Omental fat pad (tissue), 4 donors: ENCODE data around the gene GUK1. TPM values are rescaled to one million over a fixed set of nuclear protein-coding genes. Genes with fewer than 3 reads are reported as not detected.
"Not testable (repeated sequence)": the region's sequence is repeated elsewhere in the genome, so short reads cannot be mapped to it uniquely, and the experiment has no call there.

ENCODE experiments used
- ATAC-seq: fragments of 150-250 bp; one replicate; pipeline ENCODE4 v1.9.1; 2016; ENCODE audit warnings: mild to moderate bottlenecking, moderate library complexity; ENCODE audit not compliant: low FRiP score
- DNase-seq: peaks from one replicate; pipeline ENCODE4 v3.0.0-alpha.2; 2019; ENCODE audit warnings: low spot score
- total RNA-seq, 4 donors: library from RNA; depleted of rRNA; stranded (reverse); fragments of >200 nt; gene quantifications; one replicate each; pipeline ENCODE4 v1.1.0, GENCODE V29; 2016
- TF ChIP-seq, protein P1 (sequence below), 3 donors: fragments of 450-650 bp; IDR thresholded peaks; one replicate each; pipeline ENCODE4 v1.5.1; 2016 to 2017; ENCODE audit warnings: antibody characterized with exemption in 3 of 3, mild to moderate bottlenecking in 3 of 3, moderate library complexity in 2 of 3

GUK1 gene
- total RNA-seq, 4 donors from 2014 or later = 285 to 404 (median 308) TPM

DNA sequence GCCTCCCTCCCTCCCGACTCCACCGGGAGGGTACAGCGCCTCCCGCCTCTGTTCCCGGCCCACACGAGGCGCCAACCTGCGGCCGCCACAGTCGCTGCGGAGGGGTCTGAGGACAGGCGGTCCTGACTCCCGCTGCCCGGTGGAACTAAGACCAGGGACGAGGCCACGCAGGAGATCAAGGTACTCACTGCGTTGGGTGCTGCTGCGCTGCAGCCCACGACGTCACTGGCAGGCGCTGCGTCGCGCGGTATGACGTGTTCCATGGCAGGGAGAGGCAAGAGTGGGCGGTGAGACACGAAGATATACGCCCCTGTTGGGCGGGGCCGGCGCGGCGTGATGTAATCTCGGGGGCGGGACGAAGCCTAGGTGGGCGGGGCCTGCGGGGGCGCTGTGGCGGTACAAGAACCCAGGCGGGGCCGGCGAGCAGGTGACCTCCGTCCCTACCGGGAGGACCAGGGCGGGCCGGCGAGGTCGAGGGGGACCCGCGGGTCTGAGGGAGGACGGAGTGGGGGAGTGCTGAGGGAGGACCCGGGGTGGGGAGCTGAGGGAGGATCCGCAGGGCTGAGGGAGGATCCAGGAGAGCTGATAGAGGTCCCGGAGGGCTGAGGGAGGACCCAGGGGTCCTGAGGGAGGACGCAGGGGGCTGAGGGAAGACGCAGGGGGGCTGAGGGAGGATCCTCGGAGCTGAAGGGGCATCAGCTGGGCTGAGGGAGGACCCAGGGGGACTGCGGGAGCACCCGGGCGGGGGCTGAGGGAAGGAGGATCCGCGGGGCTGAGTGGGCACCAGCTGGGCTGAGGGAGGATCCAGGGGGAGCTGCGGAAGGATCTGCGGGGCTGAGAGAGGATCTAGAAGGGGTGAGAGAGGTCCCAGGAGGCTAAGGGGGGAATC is 30.8 kb upstream of the GUK1 start, which contains the start of gene MRPL55:
Gene MRPL55 (minus strand): TSS at position 227 of the 889 bp plus-strand sequence. CDS start 1,039 bp downstream, outside the sequence.
- DNase-seq (peak; percentile 99), ATAC-seq (peak; percentile 93)
- TF ChIP-seq, protein P1, sequence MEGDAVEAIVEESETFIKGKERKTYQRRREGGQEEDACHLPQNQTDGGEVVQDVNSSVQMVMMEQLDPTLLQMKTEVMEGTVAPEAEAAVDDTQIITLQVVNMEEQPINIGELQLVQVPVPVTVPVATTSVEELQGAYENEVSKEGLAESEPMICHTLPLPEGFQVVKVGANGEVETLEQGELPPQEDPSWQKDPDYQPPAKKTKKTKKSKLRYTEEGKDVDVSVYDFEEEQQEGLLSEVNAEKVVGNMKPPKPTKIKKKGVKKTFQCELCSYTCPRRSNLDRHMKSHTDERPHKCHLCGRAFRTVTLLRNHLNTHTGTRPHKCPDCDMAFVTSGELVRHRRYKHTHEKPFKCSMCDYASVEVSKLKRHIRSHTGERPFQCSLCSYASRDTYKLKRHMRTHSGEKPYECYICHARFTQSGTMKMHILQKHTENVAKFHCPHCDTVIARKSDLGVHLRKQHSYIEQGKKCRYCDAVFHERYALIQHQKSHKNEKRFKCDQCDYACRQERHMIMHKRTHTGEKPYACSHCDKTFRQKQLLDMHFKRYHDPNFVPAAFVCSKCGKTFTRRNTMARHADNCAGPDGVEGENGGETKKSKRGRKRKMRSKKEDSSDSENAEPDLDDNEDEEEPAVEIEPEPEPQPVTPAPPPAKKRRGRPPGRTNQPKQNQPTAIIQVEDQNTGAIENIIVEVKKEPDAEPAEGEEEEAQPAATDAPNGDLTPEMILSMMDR (IDR thresholded peaks at IDR 0.05) = no peak

DNA sequence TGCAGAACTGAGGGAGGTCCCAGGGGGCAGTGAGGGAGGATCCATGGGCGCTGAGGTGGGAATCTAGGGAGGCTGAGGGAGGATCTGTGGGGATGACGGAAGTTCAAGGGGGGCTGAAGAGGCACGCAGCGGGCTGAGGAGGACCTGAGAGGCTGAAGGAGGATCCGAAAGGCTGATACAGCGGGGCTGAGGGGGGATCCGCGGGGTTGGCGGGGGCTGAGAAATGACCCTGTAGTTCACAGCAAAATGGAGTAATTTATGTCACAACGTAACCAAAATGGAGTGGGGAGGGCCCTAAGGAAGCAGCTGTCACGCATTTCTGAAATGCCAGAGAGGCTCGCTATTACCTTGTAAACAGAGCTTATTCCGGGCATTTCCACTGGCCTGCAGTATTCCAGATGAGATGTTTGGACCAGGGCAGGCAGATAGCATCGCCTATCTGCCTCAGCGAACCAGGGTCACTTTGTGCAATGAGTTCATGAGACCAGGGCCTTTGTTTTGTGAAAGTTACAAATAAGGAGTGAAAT is 30.1 kb upstream of the GUK1 start:
- no peak for DNase-seq
- ATAC-seq = no peak
- TF ChIP-seq, protein P1 (IDR thresholded peaks at IDR 0.05) = no peak

DNA sequence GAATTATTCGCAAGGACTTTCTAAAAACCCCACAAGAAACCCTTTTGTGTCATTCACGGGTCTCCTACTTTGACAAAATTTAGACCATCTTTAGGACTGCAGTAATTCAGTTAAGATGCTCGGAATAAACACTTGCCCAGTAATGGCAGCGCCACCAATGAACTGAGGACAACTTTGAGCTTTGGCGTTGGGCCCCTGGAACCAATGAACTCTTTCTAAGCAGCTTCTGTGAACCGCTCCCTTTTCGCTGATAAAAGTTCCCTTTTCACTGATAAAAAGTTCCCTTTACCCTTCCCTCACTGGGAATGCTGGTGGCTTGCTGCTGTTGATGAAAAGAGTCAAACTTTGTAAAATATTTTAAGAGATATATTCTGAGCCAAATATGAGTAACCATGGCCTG is 29.5 kb upstream of the GUK1 start:
- TF ChIP-seq, protein P1 (IDR thresholded peaks at IDR 0.05) = no peak
- DNase-seq = no peak
- ATAC-seq = no peak

DNA sequence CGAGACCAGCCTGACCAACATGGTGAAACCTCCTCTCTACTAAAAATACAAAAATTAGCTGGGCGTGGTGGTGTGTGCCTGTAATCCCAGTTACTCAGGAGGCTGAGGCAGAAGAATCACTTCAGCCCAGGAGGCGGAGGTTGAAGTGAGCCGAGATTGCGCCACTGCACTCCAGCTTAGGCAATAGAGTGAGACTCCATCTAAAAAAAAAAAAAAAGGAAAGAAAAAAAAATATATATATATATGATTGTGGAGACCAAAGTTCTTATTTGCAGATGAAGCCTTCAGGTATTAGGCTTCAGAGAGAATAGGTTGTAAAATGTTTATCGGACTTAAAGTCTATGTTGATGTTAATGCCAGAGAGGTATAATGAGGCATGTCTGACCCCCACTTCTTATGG is 28.8 kb upstream of the GUK1 start:
- not testable (repeated sequence) for DNase-seq, ATAC-seq

DNA sequence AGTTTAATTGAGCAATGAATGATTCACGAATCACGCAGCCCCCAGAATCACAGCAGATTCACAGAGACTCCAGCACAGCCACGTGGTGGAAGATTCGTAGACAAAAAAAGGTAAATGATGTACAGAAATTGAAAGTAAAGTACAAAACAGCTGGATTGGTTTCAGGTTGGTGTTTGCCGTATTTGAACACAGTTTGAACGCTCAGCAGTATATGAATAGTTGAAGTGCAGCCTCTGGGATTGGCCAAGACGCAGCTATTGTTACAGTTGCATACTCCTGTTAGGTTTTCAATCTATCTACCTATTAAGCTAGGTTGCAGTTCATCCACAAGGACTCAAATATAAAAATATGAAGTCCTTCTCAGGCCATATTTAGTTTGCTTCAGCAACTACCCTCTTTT is 27.9 kb upstream of the GUK1 start:
- no peak for ATAC-seq
- DNase-seq = no peak
- TF ChIP-seq, protein P1 (IDR thresholded peaks at IDR 0.05) = no peak

DNA sequence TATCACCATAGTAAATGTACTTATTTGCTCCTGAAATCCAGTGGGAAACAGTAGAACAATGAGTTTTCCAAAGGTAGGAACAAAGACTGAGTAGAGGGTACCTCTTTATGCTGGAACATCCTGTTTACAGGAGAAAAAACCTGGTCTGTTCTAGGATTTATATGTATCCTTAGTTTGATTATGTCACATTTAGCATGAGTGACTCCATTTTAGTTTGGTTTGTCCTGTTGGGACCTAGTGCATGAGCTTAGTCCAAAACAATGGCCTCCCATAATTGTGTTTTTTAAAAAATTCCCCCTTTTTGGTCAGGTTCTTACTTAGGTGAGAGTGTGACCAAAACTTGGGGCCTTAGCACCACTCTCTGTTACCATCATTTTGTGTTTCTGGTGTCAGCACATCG is 27.5 kb upstream of the GUK1 start:
- DNase-seq = no peak

DNA sequence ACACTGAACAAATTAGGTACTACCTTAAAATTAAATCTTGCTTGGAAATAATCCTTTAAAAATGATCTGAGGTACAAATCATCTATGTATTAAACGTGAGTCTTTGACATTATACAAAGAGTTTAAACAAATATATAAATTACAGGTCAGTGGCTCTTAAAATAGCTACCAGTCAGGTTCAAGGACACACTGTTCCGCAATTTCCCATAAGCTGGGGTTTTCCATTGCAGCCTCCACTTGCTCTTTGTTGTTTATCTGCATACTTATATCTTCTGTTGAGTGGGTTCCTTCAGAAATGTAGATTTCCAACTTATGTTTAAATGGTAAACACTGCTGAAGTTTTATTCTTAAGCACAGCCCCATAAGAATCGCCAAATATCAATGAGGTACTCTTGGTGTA is 25.3 kb upstream of the GUK1 start:
- DNase-seq (no peak), ATAC-seq (no peak)
- TF ChIP-seq, protein P1 (IDR thresholded peaks at IDR 0.05) = no peak

More for the DNA sequence above, 27.5 kb upstream of the GUK1 start:
- no peak for ATAC-seq
- TF ChIP-seq, protein P1 (IDR thresholded peaks at IDR 0.05) = no peak
